ENCODE measurements around the gene ADRB2. TPM values are rescaled to one million over a fixed set of nuclear protein-coding genes. Genes with fewer than 3 reads are reported as not detected.

Gene ADRB2
- total RNA-seq, 1 experiment from 2014 or later, result 0.25 TPM

DNA sequence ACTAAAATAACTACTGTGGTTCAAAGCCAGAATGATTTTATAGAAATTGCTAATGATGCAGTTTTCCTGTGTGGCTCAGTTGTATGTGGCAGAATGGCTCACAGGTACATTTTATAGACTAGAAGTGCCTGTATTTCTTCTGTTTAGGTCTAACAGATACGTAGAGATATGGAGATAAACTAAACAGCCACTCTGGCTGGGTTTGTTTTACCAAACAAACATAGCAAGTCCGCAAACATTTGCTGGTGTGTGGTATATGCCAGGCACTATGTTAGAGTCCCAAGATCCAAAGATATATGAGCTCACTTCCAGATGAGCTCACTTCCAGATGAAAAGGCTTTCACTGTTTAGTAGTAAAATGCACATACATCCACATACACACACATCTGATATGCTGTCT is 24.4 kb downstream of the ADRB2 start (continued):
- TF ChIP-seq FOSL1 (IDR thresholded peaks at IDR 0.05; ENCODE audit: low read depth) (no peak), CBX3 (IDR thresholded peaks at IDR 0.05; ENCODE audit: low read depth) (no peak), SP1 (IDR thresholded peaks at IDR 0.05; ENCODE audit: low read depth) (no peak), SRF (IDR thresholded peaks at IDR 0.05; ENCODE audit: low read depth) (no peak), POLR2A (IDR thresholded peaks at IDR 0.05; ENCODE audit: borderline replicate concordance, extremely low read depth, insufficient read depth, insufficient read length) (no peak)
- TF ChIP-seq, protein P1, sequence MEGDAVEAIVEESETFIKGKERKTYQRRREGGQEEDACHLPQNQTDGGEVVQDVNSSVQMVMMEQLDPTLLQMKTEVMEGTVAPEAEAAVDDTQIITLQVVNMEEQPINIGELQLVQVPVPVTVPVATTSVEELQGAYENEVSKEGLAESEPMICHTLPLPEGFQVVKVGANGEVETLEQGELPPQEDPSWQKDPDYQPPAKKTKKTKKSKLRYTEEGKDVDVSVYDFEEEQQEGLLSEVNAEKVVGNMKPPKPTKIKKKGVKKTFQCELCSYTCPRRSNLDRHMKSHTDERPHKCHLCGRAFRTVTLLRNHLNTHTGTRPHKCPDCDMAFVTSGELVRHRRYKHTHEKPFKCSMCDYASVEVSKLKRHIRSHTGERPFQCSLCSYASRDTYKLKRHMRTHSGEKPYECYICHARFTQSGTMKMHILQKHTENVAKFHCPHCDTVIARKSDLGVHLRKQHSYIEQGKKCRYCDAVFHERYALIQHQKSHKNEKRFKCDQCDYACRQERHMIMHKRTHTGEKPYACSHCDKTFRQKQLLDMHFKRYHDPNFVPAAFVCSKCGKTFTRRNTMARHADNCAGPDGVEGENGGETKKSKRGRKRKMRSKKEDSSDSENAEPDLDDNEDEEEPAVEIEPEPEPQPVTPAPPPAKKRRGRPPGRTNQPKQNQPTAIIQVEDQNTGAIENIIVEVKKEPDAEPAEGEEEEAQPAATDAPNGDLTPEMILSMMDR (IDR thresholded peaks at IDR 0.05 in 2 of 3, conservative IDR thresholded peaks at IDR 0.05 in 1 of 3; ENCODE audit: borderline replicate concordance in 1 of 3, insufficient read depth in 1 of 3, low read depth in 2 of 3, low read length in 2 of 3), result no peak
- TF ChIP-seq, protein P2, sequence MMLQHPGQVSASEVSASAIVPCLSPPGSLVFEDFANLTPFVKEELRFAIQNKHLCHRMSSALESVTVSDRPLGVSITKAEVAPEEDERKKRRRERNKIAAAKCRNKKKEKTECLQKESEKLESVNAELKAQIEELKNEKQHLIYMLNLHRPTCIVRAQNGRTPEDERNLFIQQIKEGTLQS (IDR thresholded peaks at IDR 0.05), result no peak

DNA sequence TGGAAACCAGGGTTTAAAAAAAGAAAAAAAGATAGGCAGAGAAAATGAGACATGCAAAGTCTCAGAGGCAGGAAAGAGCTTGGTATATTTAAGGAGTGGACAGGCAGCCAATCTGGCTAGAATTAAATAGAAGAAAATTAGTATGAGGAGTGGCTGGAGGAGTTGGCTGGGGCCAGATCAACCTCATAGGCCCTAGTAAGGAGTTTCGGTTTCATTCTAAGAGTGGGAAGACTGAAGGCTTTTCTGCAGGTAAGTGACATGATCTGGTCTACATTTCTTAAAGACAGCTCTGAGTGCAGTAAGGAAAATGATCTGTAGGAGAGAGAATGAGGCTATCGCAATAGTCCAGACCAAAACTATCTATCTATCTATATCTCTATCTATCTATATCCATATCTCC is 27.5 kb downstream of the ADRB2 start:
- no TSS peak for BruUV-seq (replicated peaks)

More for the DNA sequence above, 27.5 kb downstream of the ADRB2 start:
- Histone ChIP-seq H3K4me2 (ENCODE audit: low read length) (no peak overlapping the region), H3K4me1 (ENCODE audit: control insufficient read depth in 1 of 2, insufficient read depth in 2 of 2, low read length in 2 of 2) (no peaks in the 10 kb centered on the region), H3K27ac (ENCODE audit: low read depth, low read length) (no peak overlapping the region), H3K9me3 (ENCODE audit: control insufficient read depth in 1 of 2, insufficient read depth in 1 of 2, low read depth in 1 of 2, low read length in 2 of 2) (no peaks in the 10 kb centered on the region), H3K79me2 (ENCODE audit: insufficient read depth, low read length) (no peaks in the 10 kb centered on the region), H3K4me3 (replicated peaks in 1 of 2; ENCODE audit: low read depth in 1 of 2, low read length in 2 of 2) (no peak overlapping the region), H4K20me1 (ENCODE audit: insufficient read depth) (no peaks in the 10 kb centered on the region), H3K9me2 (ENCODE audit: insufficient read depth) (no peaks in the 10 kb centered on the region), H3K27me3 (ENCODE audit: insufficient read depth, low read length) (0 out of 2 replicates have a peak, but pooled peaks cover 4% of the 10 kb centered on the region), H2AFZ (ENCODE audit: low read depth, low read length, poor library complexity, severe bottlenecking) (no peak overlapping the region), H3K9ac (ENCODE audit: low read length) (no peak overlapping the region), H3K36me3 (ENCODE audit: control insufficient read depth in 1 of 2, insufficient read depth in 2 of 2, low read length in 2 of 2) (no peaks in the 10 kb centered on the region)
- intact Hi-C loops (cut with micrococcal nuclease), result no loop called here
- no peak for ATAC-seq
- POLR2A ChIA-PET, result no interaction called here
- CTCF ChIA-PET, result no interaction called here
- DNase-seq (ENCODE audit: low read depth, low spot score), result no peak
- RAD21 ChIA-PET (ENCODE audit: low non-redundant PET in 1 of 2, low total read pairs in 2 of 2, uncharacterized antibody in 2 of 2, unreplicated experiment in 2 of 2), result no interaction called here
- TF ChIP-seq RAD21 (IDR thresholded peaks at IDR 0.05; ENCODE audit: low read depth) (no peak), ZNF274 (IDR thresholded peaks at IDR 0.05; ENCODE audit: low read depth, low read length) (no peak), TCF7L2 (IDR thresholded peaks at IDR 0.05; ENCODE audit: borderline replicate concordance, extremely low read depth, insufficient read depth, insufficient read length) (no peak)
- TF ChIP-seq, protein P3, sequence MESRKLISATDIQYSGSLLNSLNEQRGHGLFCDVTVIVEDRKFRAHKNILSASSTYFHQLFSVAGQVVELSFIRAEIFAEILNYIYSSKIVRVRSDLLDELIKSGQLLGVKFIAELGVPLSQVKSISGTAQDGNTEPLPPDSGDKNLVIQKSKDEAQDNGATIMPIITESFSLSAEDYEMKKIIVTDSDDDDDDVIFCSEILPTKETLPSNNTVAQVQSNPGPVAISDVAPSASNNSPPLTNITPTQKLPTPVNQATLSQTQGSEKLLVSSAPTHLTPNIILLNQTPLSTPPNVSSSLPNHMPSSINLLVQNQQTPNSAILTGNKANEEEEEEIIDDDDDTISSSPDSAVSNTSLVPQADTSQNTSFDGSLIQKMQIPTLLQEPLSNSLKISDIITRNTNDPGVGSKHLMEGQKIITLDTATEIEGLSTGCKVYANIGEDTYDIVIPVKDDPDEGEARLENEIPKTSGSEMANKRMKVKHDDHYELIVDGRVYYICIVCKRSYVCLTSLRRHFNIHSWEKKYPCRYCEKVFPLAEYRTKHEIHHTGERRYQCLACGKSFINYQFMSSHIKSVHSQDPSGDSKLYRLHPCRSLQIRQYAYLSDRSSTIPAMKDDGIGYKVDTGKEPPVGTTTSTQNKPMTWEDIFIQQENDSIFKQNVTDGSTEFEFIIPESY (IDR thresholded peaks at IDR 0.05; ENCODE audit: extremely low read depth, insufficient replicate concordance, low read length), result no peak

All from HCT116 (cell line).